Tibial nerve (tissue), 4 donors: ENCODE data around the gene SNAI1. TPM values are rescaled to one million over a fixed set of nuclear protein-coding genes. Genes with fewer than 3 reads are reported as not detected.
A peak's percentile ranks its signal among the peaks of the same experiment; 100 is the strongest.

ENCODE experiments used
- DNase-seq, 2 donors: peaks; one replicate each; pipeline ENCODE4 v3.0.0-alpha.2; 2019; ENCODE audit warnings: low spot score in 2 of 2
- H3K27ac ChIP-seq, 4 donors: fragments of 200-600 bp; sonication (generic) in 3 of 4; one replicate each; pipeline ENCODE4 v1.5.1; 2017 to 2019; ENCODE audit warnings: mild to moderate bottlenecking in 1 of 4
- H3K27me3 ChIP-seq, 2 donors: fragments of 200-600 bp; sonication (generic) in 1 of 2; one replicate each; pipeline versions ENCODE4 v1.5.1 to v1.6.0; 2017 to 2019
- H3K36me3 ChIP-seq, 3 donors: fragments of 200-600 bp; sonication (generic); one replicate each; pipeline ENCODE4 v1.5.1; 2018 to 2019
- H3K4me1 ChIP-seq, 4 donors: fragments of 200-600 bp; sonication (generic) in 3 of 4; one replicate each; pipeline ENCODE4 v1.5.1; 2017 to 2019
- H3K4me3 ChIP-seq, 4 donors: fragments of 200-600 bp; sonication (generic) in 3 of 4; one replicate each; pipeline ENCODE4 v1.5.1; 2017 to 2019; ENCODE audit warnings: mild to moderate bottlenecking in 1 of 4, moderate library complexity in 1 of 4
- H3K9me3 ChIP-seq, 4 donors: fragments of 200-600 bp; sonication (generic) in 3 of 4; one replicate each; pipeline ENCODE4 v1.5.1; 2017 to 2019
- EP300 ChIP-seq, 2 donors: sonication (generic); formaldehyde crosslinking; IDR thresholded peaks; one replicate each; pipeline ENCODE4 v1.6.1; 2017; ENCODE audit warnings: antibody characterized with exemption in 2 of 2, mild to moderate bottlenecking in 1 of 2
- POLR2A ChIP-seq, 2 donors: fragments of 450-650 bp; IDR thresholded peaks; one replicate each; pipeline ENCODE4 v1.6.1; 2017; ENCODE audit warnings: antibody characterized with exemption in 2 of 2, mild to moderate bottlenecking in 2 of 2, moderate library complexity in 2 of 2
- WGBS, 2 donors: methylation state at CpG; one replicate each; pipeline ENCODE4 v1.1.5; 2018; 5-methylcytosine and 5-hydroxymethylcytosine counted together
- total RNA-seq, 4 donors: library from RNA; depleted of rRNA; stranded (reverse); fragments of >200 nt; gene quantifications; one replicate each; pipeline ENCODE4 v1.1.0, GENCODE V29; 2016
- TF ChIP-seq, protein P1 (sequence below), 5 experiments: fragments of 200-600 bp in 3 of 5; fragments of 450-650 bp in 2 of 5; sonication (generic) in 3 of 5; IDR thresholded peaks; one replicate each; pipeline ENCODE4 v1.5.1; 2016 to 2019; ENCODE audit warnings: antibody characterized with exemption in 5 of 5, mild to moderate bottlenecking in 3 of 5, moderate library complexity in 2 of 5

The SNAI1 gene
- total RNA-seq, 4 donors from 2014 or later, result 4.2 to 14.4 (median 6.0) TPM

DNA sequence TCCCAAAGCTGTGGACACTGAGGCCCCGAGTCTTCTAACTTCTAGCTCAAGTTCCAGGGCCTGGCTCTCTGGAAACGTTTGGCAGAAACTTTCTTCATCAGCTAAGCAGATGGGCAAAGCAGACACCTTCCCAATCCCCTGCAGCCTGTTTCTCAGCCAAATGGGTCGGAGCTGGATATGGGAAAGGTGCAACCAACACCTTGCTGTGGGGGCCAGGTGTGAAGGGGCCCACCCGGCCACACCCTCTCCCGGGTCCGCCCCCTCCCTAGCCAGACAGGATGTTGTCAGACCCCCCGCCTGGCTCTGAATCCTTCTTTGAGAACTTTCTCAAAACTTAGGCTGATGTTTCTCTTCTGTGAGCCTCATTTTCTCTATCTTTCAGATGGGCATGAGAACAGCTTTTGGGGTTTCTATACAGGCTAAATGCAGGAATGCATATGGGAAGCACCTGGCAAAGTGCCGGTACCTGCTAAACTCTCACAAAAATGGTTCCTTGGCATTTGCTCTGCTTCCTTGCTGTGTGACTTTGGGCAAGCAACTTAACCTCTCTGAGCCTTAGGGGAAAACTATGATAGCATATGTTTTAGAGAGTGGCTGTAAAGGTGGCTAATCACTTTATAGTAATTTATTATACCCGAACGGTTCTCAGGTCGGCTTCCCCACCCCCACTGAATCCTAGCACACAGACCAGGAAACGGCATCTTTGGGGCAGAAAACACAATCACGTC, 1.8 kb downstream of the SNAI1 start:
- H3K36me3 ChIP-seq, result peaks cover 0 to 10% (median 0%) of the 10 kb centered on the region in 3 donors
- H3K4me1 ChIP-seq, result peaks cover 0 to 89% (median 42%) of the 10 kb centered on the region in 4 donors
- H3K27me3 ChIP-seq, result no peaks in the 10 kb centered on the region
- H3K9me3 ChIP-seq, result no peaks in the 10 kb centered on the region
- DNase-seq, result no peak
- 61 to 62% methylated on average over 13 of the region's 13 CpGs for WGBS, 2 donors
- no peak for TF ChIP-seq EP300 (IDR thresholded peaks at IDR 0.05)
- no peak for TF ChIP-seq POLR2A (IDR thresholded peaks at IDR 0.05)
- TF ChIP-seq, protein P1, sequence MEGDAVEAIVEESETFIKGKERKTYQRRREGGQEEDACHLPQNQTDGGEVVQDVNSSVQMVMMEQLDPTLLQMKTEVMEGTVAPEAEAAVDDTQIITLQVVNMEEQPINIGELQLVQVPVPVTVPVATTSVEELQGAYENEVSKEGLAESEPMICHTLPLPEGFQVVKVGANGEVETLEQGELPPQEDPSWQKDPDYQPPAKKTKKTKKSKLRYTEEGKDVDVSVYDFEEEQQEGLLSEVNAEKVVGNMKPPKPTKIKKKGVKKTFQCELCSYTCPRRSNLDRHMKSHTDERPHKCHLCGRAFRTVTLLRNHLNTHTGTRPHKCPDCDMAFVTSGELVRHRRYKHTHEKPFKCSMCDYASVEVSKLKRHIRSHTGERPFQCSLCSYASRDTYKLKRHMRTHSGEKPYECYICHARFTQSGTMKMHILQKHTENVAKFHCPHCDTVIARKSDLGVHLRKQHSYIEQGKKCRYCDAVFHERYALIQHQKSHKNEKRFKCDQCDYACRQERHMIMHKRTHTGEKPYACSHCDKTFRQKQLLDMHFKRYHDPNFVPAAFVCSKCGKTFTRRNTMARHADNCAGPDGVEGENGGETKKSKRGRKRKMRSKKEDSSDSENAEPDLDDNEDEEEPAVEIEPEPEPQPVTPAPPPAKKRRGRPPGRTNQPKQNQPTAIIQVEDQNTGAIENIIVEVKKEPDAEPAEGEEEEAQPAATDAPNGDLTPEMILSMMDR (IDR thresholded peaks at IDR 0.05), result no peak
- peak overlapping the region; percentile 43 to 95 (median 77) for H3K27ac ChIP-seq
- H3K4me3 ChIP-seq, result peak overlapping the region; percentile 54 to 61 (median 56)

DNA sequence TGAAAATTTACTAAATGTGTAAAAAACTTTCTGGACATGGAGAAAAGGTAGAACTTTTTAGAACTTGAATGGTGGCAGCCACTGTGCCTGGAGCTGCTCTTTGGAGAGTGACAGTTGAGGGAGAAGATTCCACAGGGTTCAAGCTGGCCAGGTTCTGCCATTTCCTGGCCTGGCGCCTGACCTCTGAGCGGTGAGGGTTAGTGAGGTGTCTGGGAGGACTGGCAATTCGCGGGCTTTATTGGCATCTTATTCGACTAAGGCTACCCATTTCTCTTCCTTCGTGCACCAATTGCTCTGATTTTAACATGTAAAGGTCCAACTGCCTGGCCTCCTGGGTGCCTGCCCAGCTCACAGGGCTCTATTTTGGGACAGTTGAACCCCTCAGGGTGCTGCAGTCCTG, 2.4 kb downstream of the SNAI1 start:
- Histone ChIP-seq H3K4me1 (peaks cover 0 to 95% (median 47%) of the 10 kb centered on the region in 4 donors), H3K27ac (peak overlapping the region in 3 of 4 donors; percentile 17 to 95 (median 80)), H3K9me3 (no peaks in the 10 kb centered on the region), H3K27me3 (no peaks in the 10 kb centered on the region), H3K36me3 (peaks cover 0 to 10% (median 0%) of the 10 kb centered on the region in 3 donors), H3K4me3 (peak overlapping the region; percentile 1 to 61 (median 32))
- 49 to 59% methylated on average over 6 of the region's 6 CpGs for WGBS, 2 donors
- TF ChIP-seq POLR2A (IDR thresholded peaks at IDR 0.05) (no peak), EP300 (IDR thresholded peaks at IDR 0.05) (no peak)
- TF ChIP-seq, protein P1 (IDR thresholded peaks at IDR 0.05), result no peak
- no peak for DNase-seq

DNA sequence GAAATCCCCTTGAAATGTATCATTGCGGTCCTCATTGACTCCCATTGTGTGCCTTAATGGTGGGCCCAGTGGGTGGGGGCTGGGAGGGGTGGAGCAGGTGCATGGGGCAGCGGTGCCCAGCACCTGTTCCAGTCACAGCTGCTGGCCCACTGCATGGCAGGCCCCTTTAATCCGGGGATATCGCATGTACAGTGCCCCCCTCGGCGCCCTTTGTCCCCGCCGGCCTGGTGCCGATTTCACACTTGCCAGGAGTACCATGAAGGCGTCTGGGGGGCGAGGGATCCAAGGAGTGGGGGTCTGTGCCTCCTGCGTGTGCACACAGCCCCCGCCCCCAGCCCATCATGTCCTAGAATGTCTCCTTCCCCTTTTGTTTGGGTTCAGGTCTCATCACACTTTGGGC, 2.8 kb downstream of the SNAI1 start:
- peak overlapping the region in 3 of 4 donors; percentile 17 to 95 (median 80) for H3K27ac ChIP-seq
- 58 to 64% methylated on average over 11 to 13 of the region's 13 CpGs for WGBS, 2 donors

DNA sequence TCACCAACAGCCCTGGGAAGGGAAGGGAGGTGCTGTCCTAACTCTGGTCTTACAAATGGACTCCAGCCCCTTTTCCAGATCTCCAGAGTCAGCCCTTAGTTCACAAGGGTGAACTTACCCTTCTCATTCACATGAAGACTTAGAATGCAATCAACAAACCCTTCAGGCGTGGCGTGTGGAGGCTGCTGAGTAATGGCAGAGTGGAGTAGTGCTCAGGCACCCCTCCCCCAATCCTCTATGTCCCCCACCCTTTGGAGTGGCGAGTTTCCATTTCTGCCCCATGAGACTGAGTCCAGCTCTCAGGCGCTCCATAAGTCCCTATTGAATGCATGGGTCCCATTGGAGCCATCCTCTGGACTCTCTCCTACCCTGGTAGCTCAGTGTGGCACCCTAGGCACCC, 3.3 kb downstream of the SNAI1 start:
- H3K4me3 ChIP-seq, result peak overlapping the region in 2 of 4 donors; percentile 57 to 61
- WGBS, 2 donors, result 85 to 92% methylated on average over 4 of the region's 4 CpGs
- H3K36me3 ChIP-seq, result peaks cover 0 to 10% (median 0%) of the 10 kb centered on the region in 3 donors
- H3K27me3 ChIP-seq, result no peaks in the 10 kb centered on the region
- H3K27ac ChIP-seq, result peak overlapping the region in 2 of 4 donors; percentile 87 to 95
- no peaks in the 10 kb centered on the region for H3K9me3 ChIP-seq
- TF ChIP-seq, protein P1 (IDR thresholded peaks at IDR 0.05), result no peak
- no peak for TF ChIP-seq EP300 (IDR thresholded peaks at IDR 0.05)
- peaks cover 0 to 97% (median 56%) of the 10 kb centered on the region in 4 donors for H3K4me1 ChIP-seq
- no peak for DNase-seq

More for the DNA sequence above, 2.8 kb downstream of the SNAI1 start:
- Histone ChIP-seq H3K36me3 (peaks cover 0 to 10% (median 0%) of the 10 kb centered on the region in 3 donors), H3K27me3 (no peaks in the 10 kb centered on the region), H3K4me3 (peak overlapping the region; percentile 1 to 61 (median 32)), H3K4me1 (peaks cover 0 to 97% (median 52%) of the 10 kb centered on the region in 4 donors), H3K9me3 (no peaks in the 10 kb centered on the region)
- no peak for DNase-seq
- TF ChIP-seq, protein P1 (IDR thresholded peaks at IDR 0.05), result no peak
- no peak for TF ChIP-seq EP300 (IDR thresholded peaks at IDR 0.05)
- TF ChIP-seq POLR2A (IDR thresholded peaks at IDR 0.05), result no peak
